MCF 10A (cell line): ENCODE measurements around the gene HSD3B2. TPM values are rescaled to one million over a fixed set of nuclear protein-coding genes. Genes with fewer than 3 reads are reported as not detected.

ENCODE experiments used
- BruUV-seq: library from RNA; stranded (reverse); fragments of 400-500 nt; replicated peaks from 2 replicates; lab custom pipeline; 2021; lab: Mats Ljungman, UMichigan
- CTCF ChIA-PET: fragments of 300-600 bp; sonication (Branson Sonifier 250); formaldehyde crosslinking; extraction: SDS; loops from one replicate; lab custom pipeline; 2021; ENCODE audit warnings: antibody characterized with exemption, inconsistent platforms; lab: Yijun Ruan, JAX
- POLR2A ChIA-PET: fragments of 300-600, 350-650 bp; sonication (Branson Sonifier 250); formaldehyde crosslinking; extraction: SDS; loops from one replicate; lab custom pipeline; 2020; ENCODE audit warnings: antibody characterized with exemption, inconsistent platforms; lab: Yijun Ruan, JAX
- DNase-seq: peaks from one replicate; pipeline ENCODE4 v3.0.0-alpha.2; 2018; ENCODE audit not compliant: unreplicated experiment
- H3K27ac Mint-ChIP-seq: one replicate; pipeline ENCODE4 v1.8.0; 2022; ENCODE audit warnings: mild to moderate bottlenecking, low read depth, mixed read lengths; ENCODE audit not compliant: unreplicated experiment
- H3K27me3 Mint-ChIP-seq: one replicate; pipeline ENCODE4 v1.8.0; 2022; ENCODE audit warnings: mixed read lengths; ENCODE audit not compliant: insufficient read depth, unreplicated experiment
- H3K36me3 Mint-ChIP-seq: one replicate; pipeline ENCODE4 v1.8.0; 2022; ENCODE audit warnings: mild to moderate bottlenecking, moderate library complexity, mixed read lengths; ENCODE audit not compliant: insufficient read depth, unreplicated experiment
- H3K4me1 Mint-ChIP-seq: one replicate; pipeline ENCODE4 v1.8.0; 2022; ENCODE audit warnings: mixed read lengths; ENCODE audit not compliant: insufficient read depth, unreplicated experiment
- H3K4me3 Mint-ChIP-seq: one replicate; pipeline ENCODE4 v1.8.0; 2022; ENCODE audit warnings: mild to moderate bottlenecking, moderate library complexity, mixed read lengths; ENCODE audit not compliant: unreplicated experiment
- H3K9me3 Mint-ChIP-seq: one replicate; pipeline ENCODE4 v1.8.0; 2022; ENCODE audit warnings: mixed read lengths; ENCODE audit not compliant: unreplicated experiment
- CTCF ChIP-seq: fragments of 200-600 bp; IDR thresholded peaks from one replicate; pipeline ENCODE4 v1.8.0; 2022; ENCODE audit warnings: antibody characterized with exemption, mild to moderate bottlenecking; ENCODE audit not compliant: unreplicated experiment
- intact Hi-C: fragments of 100-400 bp; cut with micrococcal nuclease; formaldehyde crosslinking; loops from 2 replicates; pipeline ENCODE4 v1.14.1; 2022
- total RNA-seq: library from RNA; stranded (reverse); gene quantifications from 2 replicates; pipeline ENCODE4 v1.2.3, GENCODE V29; 2022

The HSD3B2 gene
- total RNA-seq, 1 experiment from 2014 or later, result not detected

DNA sequence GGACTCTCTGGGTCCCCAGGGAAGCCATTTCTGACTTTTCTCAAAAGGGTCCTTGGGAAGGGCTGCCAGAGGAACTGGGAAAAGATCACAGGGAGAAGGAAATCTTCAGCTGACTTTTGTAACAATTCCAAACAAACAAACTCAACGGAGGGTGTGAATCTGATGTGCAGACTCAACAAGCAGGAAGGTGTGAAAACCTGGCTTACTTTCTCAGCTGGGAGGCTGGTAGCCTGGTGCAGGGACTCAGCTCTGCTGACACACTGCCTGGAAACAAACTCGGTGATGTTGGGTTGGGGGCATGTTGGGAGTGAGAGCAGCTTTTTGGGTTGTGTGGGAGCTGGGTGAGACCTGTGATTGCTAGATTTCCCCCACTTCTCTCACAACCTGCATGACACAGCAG lies 10.2 kb upstream of the HSD3B2 start:
- Mint-ChIP-seq H3K9me3 (peaks cover 10% of the 10 kb centered on the region), H3K27me3 (peaks cover 11% of the 10 kb centered on the region), H3K4me3 (no peak overlapping the region), H3K27ac (no peak overlapping the region), H3K36me3 (no peaks in the 10 kb centered on the region), H3K4me1 (no peaks in the 10 kb centered on the region)
- ChIA-PET CTCF (interaction anchor here (0.9 kb wide), 1 partner anchor 9 kb away, joined by 3 read pairs; no protein-coding TSS in a partner anchor), POLR2A (no interaction called here)
- no TSS peak for BruUV-seq
- TF ChIP-seq CTCF, result no peak
- no peak for DNase-seq
- intact Hi-C loops, result no loop called here

DNA sequence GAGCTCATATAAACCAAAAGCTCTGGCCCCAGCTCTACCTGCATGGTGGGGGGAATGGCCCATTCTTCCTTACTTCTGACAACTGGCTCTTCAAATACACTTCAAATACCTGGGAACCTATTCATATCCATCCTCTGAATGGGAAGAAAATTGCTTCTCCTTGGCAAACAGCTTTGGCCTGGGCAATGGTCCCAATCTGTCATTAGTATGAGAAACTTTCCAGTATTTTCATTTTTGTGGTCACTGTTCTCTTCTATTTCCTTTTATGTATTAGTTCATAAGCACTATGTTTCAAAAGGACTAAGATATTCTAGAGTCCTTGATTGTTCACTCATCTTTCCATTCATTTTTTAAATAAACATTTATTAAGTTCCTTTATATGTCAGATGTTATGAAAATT lies 5.2 kb upstream of the HSD3B2 start:
- DNase-seq, result no peak
- Mint-ChIP-seq H3K36me3 (no peaks in the 10 kb centered on the region), H3K4me3 (no peak overlapping the region), H3K27me3 (no peaks in the 10 kb centered on the region), H3K27ac (no peak overlapping the region), H3K9me3 (peaks cover 10% of the 10 kb centered on the region), H3K4me1 (no peaks in the 10 kb centered on the region)
- intact Hi-C loops, result no loop called here
- TF ChIP-seq CTCF, result no peak
- ChIA-PET POLR2A (no interaction called here), CTCF (no interaction called here)
- no TSS peak for BruUV-seq

DNA sequence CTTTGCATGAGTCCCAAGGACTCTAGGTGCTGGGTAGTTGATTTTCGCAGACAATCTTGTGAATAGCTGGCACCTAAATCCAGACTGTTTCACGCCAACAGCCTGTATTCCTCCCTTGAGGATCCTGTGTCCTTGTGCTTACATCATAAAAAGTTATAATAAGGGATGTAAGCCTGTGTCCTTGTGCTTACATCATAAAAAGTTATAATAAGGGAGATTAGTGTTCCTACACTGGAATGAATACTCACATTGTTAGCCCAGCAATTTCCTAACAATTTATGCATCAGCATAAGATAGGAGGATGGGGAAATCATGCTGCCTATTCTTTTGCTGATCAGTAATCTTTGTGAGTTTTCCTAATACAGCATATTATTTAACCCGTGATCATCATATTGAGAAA lies 4.0 kb upstream of the HSD3B2 start:
- BruUV-seq, result no TSS peak
- Mint-ChIP-seq H3K4me1 (no peaks in the 10 kb centered on the region), H3K27me3 (peaks cover 10% of the 10 kb centered on the region), H3K4me3 (no peak overlapping the region), H3K9me3 (peaks cover 10% of the 10 kb centered on the region), H3K36me3 (no peaks in the 10 kb centered on the region), H3K27ac (no peak overlapping the region)
- TF ChIP-seq CTCF, result no peak
- ChIA-PET POLR2A (no interaction called here), CTCF (no interaction called here)
- DNase-seq, result no peak
- intact Hi-C loops, result no loop called here

DNA sequence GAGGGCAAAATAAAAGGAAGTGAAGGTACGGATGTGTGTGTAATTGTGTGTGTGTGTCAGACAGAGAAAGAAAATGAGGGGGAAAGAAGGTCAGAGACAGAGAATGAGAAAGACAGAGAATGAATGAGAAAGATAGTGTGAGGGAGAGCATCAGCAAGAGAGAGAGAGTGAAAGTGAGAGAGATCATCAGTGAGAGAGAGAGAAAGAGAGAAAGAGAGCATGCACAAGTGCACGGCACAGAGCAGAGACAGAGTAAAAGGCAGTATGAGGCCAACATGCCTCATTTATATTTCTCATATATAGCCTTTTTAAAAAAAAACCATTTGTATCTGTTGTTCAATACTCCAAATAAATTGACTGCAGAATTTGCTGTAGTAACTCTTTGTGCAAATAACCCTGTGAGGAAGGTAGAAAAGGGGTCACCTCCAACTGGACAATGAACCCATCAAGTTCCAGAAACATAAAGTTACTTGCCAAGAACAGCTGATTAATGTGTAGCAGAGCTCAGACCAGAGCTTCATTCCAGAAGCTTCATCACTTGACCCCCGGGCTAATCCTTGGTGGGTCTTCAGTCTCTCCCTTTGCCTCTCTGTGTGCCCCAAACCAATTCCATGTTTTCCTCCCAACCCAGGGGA lies 1.2 kb downstream of the HSD3B2 start:
- ChIA-PET CTCF (no interaction called here), POLR2A (no interaction called here)
- H3K36me3 Mint-ChIP-seq, result no peaks in the 10 kb centered on the region
- peaks cover 38% of the 10 kb centered on the region for H3K27me3 Mint-ChIP-seq
- DNase-seq, result no peak
- H3K4me1 Mint-ChIP-seq, result no peaks in the 10 kb centered on the region
- no peak overlapping the region for H3K27ac Mint-ChIP-seq
- no peaks in the 10 kb centered on the region for H3K9me3 Mint-ChIP-seq
- H3K4me3 Mint-ChIP-seq, result no peak overlapping the region
- intact Hi-C loops, result no loop called here
- TF ChIP-seq CTCF, result no peak
- no TSS peak for BruUV-seq
